CD1c-positive myeloid dendritic cell (primary cell): ENCODE data around the gene DCAF8.
A peak's percentile ranks its signal among the peaks of the same experiment; 100 is the strongest.

ENCODE experiments used
- DNase-seq: peaks from one replicate; pipeline ENCODE4 v3.0.0-alpha.2; 2016; ENCODE audit errors: extremely low spot score

The DCAF8 gene

DNA sequence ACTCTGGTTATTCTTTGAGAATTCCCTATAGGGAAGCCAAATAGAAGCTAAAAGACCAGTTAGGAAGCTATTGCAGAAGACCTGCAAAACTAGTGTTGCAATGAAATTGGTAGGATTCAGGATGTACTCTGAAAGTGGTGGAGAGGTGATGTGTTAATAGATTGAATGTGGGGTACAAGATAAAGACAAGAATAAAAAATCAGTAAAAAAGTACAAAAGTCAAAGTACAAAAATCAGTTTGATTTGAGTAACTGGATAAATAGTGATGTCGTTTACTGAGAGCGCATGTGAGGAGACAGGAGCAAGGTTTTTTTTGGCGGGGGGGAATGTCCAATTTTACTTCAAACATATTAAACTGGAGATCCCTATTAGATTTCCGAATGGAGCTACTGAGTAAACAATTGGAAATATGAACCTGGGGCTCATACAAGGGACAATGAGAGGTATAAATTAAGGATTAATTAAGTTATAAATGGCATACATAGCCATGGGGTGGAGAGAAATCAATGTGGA is 2.5 kb upstream of the DCAF8 start:
- DNase-seq: no peak

DNA sequence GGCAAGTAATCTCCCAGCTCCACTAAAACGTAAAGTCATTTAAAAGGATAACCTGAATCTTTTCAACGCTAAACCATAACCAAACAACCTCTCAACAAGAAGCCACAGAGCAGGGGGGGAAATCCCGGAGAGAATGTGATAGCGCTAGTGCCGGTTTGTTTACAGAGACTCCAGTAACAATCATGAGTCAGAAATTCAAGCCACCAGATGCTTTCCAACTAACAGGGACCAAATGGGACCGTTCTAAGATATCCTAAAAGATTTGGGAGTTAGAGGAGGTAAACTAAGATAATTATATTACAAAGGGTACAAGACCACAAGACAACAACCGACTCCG is 825 bp downstream of the DCAF8 start:
- peak; percentile 65 for DNase-seq

DNA sequence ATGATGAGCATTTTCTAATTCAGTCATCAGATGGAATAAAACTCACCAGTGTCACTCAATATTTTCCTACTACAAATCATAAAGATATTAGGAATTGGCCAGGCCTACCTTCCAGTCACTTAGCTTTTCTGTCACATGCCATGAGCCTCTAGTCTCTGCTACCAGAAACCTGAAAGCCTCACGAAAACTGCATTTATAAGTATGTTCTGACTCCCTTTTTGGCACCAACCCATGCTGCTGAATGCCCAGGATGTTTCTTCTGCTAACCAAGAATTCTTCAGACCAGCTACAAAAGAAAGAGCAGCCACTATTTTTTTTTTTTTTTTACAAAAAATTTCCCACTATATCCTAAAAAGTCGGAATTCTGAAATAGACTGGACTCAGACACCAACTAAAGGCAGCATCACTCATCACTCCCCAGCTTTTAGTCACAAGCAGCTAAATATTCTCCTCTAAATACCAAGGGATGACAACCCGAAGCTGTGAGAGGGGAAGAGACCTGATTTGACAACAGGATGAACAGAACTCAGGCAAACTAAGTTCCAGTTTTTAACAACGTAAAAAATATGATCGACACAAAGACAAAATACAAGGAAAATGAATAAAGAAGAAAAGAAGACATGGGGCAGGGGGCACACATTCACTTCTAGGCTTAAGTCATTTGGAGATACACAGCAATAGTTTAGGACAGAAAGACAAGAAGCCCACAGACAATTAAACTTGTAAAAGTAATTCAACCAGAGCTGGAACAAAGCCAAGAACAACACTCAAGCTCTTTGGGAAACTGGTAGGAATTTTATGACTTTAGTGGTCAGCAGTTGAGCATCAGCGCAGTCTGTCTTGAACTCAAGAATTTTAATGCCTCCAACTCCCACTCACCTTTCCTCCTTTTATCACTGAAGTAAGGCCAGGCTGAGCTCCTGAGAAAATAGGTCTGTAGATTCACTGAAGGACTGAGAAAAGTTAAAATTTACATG is 1.7 kb downstream of the DCAF8 start:
- DNase-seq: peak; percentile 12

DNA sequence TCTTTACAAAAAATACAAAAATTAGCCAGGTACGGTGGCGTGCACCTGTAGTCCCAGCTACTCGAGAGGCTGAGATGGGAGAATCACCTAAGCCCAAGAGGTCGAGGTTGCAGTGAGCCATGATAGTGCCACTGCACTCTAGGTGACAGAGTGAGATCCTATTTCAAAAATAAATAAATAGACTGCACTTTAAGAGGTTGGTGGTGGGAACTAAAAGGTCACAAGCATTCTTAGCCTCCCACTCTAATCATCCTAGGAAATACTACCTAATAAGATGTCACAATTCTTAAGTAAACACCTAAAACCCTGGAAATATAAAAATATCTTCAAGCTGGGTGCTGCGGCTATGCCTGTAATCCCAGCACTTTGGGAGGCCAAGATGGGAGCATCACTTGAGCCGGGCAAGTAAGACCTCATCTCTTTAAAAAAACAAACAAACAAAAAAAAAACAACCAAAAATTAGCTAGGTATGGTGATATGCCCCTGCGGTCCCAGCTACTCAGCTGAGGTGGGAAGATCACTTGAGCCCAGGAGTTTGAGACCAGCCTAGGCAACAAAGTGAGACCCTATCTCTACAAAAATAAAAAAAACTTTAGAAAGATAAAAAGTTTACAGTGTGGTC is 4.1 kb downstream of the DCAF8 start:
- no peak for DNase-seq

DNA sequence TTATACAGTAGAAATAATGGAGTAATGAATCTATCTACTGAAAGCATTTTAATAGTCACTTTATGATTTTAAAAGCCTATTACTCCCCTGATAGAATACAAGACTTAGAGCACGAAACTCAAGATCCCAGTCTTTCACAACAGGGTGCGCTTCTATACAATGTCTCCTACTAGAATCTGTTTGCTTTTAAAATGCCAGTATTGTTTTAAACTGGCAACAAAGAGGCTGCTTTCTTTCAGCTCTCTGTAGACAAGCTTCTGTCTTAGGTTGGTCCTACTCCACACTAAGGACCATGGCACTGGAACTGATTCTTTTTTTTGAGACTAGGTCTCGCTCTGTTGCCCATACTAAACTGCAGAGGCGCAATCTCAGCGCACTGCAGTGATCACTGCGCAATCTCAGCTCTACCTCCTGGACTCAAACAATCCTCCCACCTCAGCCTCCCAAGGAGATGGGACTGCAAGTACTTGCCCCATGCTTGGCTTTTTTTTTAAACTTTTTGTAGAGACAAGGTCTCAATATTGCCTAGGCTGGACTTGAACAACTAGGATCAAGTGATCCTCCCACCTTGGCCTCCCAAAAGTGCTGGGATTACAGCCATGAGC is 4.8 kb downstream of the DCAF8 start:
- DNase-seq: no peak

DNA sequence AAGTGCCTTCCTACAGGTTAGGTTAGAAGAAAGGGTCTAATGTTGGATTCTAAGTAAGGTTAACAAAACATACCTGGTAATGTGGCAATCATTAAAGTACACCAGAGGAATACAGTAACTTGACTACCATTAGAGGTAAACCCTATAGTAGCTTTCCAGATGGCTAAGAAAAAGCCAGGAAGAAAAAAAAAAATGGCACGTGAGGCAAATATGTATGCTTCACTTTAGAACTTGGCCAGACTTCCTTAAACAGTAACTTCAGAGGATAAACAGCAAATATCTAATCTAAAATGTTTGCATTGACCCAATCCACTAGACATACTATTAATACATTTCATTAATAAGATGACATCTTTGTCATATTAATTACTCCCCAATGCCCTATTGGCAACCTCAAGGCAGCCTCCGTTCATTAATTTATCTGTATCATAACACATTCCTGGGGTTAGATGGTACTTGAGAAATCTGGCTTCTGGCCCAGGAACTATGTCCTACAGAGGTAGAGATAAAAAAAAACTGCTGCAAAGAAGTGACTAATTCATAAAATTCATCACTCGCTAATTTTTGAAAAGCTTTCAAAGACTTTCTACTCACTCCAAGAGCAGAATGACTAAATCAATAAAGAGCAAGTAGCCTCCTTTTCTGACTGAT is 5.8 kb downstream of the DCAF8 start:
- no peak for DNase-seq

DNA sequence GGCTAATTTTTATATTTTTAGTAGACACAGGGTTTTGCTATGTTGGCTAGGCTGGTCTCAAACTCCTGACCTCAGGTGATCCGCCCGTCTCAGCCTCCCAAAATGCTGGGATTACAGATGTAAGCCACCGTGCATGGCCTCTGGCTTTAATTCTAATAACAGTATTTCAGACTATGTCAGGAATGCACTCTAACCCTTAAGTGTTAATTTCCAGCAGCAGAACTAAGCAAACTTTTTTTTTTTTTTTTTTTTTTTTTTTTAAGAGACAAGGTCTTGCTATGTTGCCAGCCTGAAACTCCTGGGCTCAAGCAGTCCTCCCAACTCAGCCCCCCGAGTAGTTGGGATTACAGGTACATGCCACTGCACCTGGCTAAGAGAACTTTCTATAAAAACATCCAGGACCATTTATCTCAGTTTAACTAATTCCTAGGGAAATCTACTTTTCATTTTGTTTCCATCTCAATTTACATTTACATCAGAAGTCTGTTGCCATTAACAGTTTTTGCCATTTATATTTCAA is 6.5 kb downstream of the DCAF8 start:
- no peak for DNase-seq

DNA sequence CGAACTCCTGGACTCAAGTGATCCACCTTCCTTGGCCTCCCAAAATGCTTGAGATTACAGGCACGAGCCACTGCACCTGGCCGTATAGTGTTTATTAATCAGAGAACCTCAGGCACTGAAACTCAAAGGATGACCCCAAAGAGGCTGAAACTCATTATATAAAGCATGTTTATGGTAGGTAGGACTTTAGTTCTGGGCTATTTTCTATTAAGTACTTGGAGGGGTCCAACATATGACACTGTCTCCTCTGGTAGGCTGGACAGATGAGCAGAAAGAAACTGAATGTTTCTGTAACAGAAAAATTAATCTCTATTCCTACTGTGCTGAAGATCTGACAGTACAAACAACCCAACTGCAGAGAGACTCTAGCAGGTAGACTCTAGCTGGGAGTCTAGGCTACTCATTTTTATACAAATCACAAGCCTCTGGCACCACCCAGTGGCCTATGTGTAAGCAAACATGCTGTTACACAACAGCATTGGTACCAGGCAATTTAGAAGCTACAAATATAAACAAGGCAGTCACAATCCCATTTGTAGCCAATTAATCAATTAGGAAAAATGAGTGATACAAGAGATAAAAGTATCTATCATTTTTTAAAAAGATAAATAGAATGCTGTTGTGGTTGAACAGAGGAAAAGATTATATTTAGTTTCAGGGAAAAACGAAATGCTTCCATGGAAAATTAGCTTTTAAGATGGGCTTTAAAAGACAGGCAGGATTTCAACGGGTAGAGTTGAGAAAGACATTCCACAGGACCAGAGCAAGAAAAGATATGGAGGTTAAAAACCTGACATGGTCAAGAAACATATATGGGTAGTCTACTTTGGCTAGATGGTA is 10.4 kb downstream of the DCAF8 start:
- DNase-seq: peak; percentile 79

DNA sequence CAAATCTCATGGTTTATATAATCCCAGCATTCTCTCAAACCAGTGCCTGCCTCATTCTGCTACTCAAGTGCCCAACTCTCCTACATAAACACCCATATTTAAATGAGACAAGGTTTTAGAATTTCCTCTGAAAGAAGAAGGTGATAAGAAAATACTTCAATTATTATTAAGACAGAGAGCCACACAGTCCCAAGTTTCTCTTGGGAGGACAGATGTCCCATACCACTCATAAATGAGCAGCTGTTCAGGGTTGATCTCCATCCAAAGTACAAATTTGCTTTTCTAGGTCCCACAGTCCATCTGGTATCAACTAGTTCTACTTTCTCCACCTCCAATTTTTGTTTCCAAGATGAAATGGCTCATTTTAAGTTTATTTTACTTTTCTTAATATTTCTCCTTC is 11.3 kb downstream of the DCAF8 start:
- DNase-seq: no peak

DNA sequence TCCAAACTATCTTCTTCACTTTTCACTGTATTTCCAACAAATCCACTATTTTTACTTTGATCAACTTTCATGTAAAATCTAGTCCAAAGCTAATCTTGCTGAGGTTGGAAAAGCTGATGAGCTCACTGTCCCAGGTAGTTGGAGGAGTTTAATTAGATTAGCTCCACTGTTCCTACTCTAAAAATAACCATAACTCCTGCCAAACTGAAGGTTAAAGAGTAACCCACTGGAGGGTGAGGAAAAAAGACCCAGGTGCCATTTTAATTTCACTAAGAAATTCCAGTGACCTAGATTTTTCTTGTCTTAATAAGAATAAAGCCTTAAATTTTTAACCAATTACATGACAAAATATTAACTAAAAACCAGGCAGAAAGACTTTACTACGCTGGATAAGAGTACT is 15.3 kb downstream of the DCAF8 start:
- no peak for DNase-seq

DNA sequence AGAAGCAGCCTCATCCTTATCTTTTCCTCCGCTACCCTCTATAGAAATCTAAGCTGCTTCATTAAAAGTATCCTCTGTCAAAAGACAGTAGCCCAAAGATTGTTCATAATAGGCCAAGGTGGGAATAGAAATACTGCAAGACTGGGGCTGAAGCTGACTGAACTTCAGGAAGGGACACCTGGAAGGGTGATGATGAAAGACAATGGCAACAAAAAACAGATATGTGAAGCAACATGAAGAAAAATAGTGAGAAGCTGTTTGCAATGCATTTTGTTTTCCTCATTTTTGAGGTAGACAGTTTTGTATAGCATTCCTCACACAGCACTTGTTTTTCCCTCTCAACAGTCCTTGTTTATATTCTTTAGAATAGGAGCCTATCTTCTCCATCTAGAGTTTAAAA is 16.9 kb downstream of the DCAF8 start:
- no peak for DNase-seq

DNA sequence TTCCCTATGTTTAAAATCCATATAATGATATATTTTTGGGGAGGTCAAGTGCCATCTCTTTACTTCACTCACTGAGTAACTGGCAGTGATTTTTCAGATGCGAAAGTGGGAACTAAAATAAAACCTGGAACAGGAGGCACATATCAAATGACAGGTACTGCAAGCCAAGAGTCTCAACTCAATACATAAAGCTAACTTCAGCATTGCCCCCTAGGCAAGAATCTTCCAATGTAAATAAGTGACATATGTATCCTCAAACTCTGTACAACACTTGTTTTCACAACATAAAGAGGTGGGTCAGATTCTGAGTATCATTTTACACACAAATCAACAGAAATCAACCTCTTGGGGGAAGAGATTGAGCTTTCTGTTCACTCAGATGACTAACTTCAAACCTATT is 18.1 kb downstream of the DCAF8 start:
- no peak for DNase-seq

DNA sequence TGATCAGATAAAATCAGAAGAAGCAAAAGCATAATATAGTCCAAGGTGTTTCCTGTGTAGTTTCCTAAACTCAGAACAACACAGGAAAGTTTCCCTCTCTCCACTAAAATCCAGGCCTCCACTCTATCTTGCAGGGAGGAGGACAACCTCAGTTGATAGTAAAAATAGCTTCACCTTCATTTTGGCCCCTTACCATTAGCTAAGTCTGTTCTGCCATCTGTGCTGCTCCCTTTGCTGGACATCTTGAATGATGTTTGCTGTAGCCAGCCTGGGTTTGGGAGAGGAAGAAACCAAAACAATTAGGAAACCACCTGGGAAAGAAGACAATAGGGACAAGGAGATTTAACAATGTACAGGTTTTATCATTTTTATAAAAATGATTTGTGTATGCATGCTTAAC is 18.6 kb downstream of the DCAF8 start:
- no peak for DNase-seq

DNA sequence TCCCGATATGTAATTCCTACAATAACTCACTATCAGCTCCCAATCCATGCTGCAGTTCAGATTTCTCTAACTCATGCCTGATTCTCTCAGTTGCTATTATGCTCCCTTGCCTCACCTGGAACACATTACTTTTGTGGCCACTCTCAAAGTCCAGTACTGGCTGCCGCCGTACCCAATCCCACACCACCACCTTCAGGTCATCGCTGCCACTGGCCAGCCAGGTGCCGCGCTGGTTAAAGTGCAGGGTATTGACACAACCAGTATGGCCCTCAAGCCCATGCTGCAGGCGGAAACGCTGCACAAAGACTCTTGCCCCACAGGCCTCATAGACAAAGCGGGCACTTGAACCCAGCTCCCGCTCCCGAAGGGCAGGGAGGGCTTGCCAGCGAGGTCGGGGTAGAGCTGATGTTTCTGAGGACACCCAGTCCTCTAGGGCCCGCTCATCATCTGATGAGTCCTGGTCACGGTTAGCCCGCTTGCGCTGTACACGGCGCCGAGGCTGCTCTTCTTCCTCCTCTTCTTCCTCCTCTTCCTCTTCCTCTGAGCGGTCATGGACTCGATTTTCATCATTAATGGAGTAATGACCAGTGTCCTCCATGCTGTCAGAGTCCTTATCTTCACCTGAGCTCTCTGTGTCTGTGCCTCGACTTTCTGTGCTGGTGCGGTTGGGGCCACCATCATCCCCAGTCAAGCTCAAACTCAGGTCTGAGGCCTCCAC is 22.6 kb downstream of the DCAF8 start:
- DNase-seq: no peak

DNA sequence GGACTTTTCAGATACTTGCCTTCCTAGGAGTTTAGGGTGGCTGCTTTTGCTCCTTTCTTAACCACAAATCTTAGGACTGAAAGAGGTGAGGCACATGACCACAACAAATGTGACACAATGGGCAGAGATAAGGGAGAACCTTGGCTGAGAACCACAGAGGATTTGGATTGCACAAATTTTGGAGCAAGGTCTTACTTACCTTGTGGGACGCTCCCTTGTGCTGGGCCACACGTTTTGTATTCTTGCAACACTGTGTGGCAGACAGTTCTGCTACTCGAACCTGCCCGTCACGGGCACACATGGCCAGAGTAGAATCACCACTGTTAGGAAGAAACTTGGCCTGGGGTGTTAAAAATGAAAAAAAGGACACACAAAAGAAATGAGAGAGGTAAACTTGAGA is 23.9 kb downstream of the DCAF8 start:
- no peak for DNase-seq

DNA sequence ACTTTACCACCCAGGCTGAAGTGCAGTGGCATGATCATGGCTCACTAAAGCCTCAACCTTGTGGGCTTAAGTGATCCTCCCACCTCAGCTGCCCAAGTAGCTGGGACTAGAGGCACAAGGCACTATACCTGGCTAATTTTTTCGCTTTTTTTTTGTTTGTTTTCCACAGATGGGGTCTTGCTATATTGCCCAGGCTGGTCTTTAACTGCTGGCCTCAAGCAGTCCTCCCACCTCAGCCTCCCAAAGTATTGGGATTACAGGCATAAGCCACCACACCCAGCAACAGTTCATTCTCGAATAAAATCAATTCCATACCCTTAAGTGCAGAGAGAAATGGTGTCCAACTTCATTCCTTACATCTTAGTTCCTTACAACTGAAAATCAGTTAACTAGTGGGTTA is 24.8 kb downstream of the DCAF8 start:
- no peak for DNase-seq

DNA sequence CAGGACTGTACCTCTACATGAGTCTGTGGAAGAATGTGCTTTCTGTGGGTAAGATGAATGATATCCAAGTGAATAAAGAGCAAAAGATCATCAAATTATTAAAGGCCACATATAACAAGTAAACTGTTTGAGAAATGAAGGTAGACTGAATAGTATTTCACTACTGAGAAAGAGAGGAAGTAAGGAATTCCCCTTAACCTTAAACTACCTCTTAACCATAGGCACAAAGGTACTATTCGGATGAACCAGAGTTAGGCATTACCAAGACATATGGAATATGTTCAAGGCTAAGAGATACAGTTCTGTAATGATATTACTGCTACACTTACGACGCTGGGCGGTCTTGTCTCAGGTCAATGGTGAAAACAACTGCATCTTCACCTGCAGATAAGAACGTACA is 25.5 kb downstream of the DCAF8 start:
- DNase-seq: no peak

DNA sequence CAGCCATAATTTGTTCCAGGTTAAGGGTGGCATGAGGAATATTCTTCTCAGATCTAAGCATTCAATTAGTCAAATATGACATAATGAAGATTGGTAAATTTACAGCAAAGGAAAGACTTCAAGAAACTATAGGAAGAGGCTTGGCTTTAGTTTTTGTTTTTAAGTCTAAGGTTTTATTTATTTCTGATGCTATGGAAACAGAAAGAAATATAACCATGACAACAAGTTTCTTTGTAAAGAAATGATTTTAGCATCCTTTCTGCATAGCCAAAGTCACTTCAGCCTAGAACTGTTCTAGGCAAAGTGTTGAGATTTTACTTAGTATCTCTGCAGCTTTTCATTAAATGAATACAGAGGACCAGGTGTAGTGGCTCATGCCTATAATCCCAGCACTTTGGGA is 29.4 kb downstream of the DCAF8 start:
- no peak for DNase-seq

DNA sequence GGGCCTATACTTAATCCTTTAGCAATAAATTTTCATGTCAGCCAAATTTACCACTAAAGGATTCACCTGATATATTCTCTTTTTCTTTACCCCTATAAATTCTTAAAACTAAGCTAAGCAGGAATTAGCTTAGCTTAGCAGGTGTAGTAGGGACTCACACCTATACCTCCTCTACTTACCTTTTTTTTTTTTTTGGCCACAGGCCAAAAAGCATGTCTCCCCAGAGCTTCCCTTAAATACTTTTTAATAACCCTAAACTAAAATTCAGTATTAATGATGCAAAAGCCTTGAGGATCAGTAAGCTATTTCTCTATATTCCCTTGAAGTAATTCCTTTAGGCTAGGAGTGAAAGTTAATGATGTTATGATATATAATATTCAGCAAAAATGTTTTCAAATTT is 33.9 kb downstream of the DCAF8 start:
- no peak for DNase-seq

DNA sequence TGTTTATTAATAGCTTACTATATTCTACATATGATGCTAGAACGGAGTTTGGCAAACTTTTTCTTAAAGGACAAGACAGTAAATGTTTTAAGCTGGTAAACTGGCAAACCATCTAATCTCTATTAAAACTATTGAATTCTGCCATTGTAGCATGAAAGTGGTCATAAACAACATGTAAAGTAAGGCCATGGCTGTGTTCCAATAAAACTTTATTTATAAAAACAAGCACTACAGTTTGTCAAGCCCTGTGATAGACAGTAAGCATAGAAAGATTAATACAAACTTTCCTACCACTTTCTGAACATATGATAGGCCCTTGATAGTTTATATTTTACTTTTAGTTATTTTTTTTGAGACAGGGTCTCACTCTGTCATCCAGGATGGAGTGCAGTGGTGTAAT is 34.8 kb downstream of the DCAF8 start:
- DNase-seq: no peak

DNA sequence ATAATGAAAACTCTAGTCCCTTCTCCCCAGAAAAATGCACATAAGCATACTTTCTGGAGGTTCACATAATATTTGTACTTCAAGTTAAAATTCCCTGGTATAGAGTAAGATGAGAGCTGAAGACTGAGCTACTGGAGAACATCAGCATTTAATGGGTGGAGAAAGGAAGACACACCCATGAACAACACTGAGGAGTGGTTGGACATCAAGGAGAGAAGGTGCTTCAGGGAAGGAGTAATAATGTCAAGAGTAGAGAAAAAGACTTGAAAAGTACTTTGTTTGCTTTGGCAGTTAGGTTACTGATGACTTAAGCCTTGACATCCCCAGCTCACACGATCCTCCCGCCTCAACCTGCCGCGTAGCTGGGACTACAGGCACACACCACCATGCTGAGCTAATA is 35.3 kb downstream of the DCAF8 start:
- DNase-seq: no peak
